NB4 (cell line): Measurements from ENCODE around the gene CCRL2.

Source experiments
- DNase-seq: peaks from one replicate; pipeline ENCODE4 v3.0.0; 2010; ENCODE audit warnings: low read depth
- H3K4me3 ChIP-seq: one replicate; pipeline ENCODE4 v1.5.1; 2011; ENCODE audit warnings: mild to moderate bottlenecking, low read depth, low read length, moderate library complexity
- CTCF ChIP-seq: IDR thresholded peaks from one replicate; pipeline ENCODE4 v1.5.1; 2012; ENCODE audit warnings: low read depth, low read length
- MAX ChIP-seq: IDR thresholded peaks from 2 replicates; pipeline ENCODE4 v1.6.1; 2011; ENCODE audit warnings: low read depth, low read length
- MYC ChIP-seq: IDR thresholded peaks from 2 replicates; pipeline ENCODE4 v1.6.1; 2011; ENCODE audit warnings: low read depth, low read length
- POLR2A ChIP-seq: IDR thresholded peaks from 2 replicates; pipeline ENCODE4 v1.6.1; 2011; ENCODE audit warnings: mild to moderate bottlenecking; ENCODE audit not compliant: insufficient read length; ENCODE audit errors: extremely low read depth

The CCRL2 gene

DNA sequence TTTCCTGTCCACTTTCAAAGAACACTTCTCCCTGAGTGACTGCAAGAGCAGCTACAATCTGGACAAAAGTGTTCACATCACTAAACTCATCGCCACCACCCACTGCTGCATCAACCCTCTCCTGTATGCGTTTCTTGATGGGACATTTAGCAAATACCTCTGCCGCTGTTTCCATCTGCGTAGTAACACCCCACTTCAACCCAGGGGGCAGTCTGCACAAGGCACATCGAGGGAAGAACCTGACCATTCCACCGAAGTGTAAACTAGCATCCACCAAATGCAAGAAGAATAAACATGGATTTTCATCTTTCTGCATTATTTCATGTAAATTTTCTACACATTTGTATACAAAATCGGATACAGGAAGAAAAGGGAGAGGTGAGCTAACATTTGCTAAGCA is 1.8 kb downstream of the CCRL2 start:
- no peak for DNase-seq
- TF ChIP-seq POLR2A (no peak), MAX (no peak), CTCF (no peak), MYC (no peak)
- H3K4me3 ChIP-seq: no peak overlapping the region

DNA sequence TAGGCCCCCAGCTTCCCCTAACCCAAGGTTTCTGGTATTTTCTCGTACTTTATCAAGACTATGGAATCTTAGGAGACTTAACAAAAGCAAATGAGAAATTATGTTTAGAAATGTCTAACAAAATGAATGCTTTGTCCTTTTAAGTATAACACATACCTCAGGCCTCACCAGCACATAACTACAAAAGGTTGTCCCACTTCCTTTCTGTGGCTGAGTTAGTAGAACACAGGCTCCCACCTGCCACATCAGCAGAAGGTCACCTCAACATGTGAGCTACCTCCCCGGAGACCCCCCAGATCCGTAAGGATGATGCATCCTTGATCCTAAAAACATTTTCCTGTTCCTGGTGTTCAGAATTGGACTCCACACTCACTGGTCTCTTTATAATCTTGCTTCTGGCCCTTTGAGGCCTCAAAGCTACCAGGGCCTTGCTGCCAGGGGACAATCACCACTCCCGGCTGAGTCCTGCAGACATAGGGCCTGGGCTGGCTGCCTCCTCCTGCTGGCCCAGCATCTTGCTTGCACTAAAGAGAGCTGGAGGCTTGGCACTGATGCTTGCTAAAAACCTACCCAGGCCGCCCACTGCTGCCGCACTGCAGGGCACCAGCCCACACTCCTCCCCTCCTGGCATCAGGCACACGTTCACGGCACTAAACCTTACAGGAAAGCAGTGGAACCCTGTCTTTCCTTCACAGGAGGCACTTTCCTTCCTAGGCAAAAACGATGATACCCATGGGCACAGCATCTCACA is 2.9 kb downstream of the CCRL2 start:
- TF ChIP-seq MAX: no peak
- TF ChIP-seq POLR2A: no peak
- no peak for TF ChIP-seq MYC
- no peak for TF ChIP-seq CTCF
- no peak for DNase-seq
- H3K4me3 ChIP-seq: no peak overlapping the region

GRCh38 chr3:46410669-46411068 is 3.6 kb downstream of the CCRL2 start:
- no peak overlapping the region for H3K4me3 ChIP-seq
- TF ChIP-seq POLR2A (no peak), CTCF (no peak), MAX (no peak), MYC (no peak)
- DNase-seq: no peak

GRCh38 chr3:46411271-46411670 is 4.2 kb downstream of the CCRL2 start:
- TF ChIP-seq MAX (no peak), POLR2A (no peak), CTCF (no peak)
- no peak overlapping the region for H3K4me3 ChIP-seq
- DNase-seq: no peak

GRCh38 chr3:46412786-46413298 is 5.8 kb downstream of the CCRL2 start:
- TF ChIP-seq POLR2A (no peak), MAX (no peak), MYC (no peak)
- H3K4me3 ChIP-seq: no peak overlapping the region
- no peak for DNase-seq

DNA sequence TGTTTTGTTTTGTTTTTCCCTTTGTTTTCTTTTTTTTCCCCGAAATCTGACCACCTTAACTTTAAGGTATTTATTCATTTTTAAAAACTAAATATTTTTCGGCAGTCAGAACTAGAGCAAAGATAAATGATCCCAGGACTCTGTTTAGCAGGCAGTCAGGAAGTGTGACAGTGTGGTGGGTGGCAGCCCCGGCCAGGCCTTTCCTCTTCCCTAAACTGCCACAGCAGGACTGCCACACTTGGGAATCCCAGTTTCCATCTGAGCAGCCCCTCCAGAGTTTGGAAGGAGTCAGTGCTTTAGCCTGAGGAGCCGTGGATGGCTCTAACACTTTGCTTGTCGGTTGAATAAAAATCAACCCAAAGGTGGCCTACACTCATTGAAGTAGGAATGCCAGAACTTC is 6.9 kb downstream of the CCRL2 start:
- no peak overlapping the region for H3K4me3 ChIP-seq
- no peak for DNase-seq
- TF ChIP-seq POLR2A (no peak), CTCF (no peak), MAX (no peak)
